ENCODE measurements around the gene AP3D1.

The AP3D1 gene

DNA sequence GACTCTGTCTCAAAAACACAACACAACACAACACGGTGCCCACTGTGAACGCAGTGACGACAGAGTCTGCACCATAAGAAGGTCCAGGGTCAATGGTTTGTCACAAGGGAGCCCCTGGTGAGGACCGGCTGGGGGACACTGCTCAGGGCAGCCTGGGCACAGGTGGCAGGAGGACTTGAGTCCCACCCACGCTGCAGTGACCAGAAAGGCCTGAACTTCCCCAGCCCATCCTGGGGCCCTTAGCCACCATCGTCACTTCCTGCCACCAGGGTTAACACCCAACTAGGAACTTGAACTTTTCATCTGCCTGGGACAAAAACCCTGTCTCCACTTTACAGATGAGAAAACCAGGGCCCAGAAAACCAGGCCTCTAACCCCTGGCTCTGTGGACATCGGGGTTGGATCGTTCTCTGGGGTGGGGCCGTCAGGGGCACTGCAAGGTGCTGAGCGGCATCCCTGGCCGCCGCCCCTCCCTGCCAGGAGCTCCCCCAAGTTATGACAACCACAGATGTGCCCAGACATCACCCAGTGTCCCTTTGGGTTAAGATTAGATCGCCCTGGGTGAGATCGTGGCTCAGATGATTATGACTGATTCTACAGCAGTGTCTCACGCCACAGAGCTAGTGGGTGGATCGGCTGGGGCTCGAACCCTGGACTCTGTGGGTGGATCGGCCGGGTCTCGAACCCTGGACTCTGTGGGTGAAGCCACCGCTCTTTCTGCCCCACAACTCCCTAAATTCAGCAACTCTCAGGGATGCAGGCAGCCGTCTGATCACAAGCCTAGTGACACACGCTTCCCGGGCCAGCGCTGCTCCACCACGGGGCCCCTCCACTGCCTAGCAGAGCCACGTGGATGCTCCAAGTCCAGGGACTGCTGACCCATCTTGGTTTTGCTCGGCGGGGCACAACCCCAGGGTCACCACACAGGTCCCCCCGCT lies 69.2 kb downstream of the AP3D1 start:
- no peak for DNase-seq

- DNase-seq = no peak
Measured at GRCh38 chr19:2080336-2080988, 70.9 kb downstream of the AP3D1 start.

- no peak for DNase-seq
Measured at GRCh38 chr19:2079865-2080301, 71.5 kb downstream of the AP3D1 start.

DNA sequence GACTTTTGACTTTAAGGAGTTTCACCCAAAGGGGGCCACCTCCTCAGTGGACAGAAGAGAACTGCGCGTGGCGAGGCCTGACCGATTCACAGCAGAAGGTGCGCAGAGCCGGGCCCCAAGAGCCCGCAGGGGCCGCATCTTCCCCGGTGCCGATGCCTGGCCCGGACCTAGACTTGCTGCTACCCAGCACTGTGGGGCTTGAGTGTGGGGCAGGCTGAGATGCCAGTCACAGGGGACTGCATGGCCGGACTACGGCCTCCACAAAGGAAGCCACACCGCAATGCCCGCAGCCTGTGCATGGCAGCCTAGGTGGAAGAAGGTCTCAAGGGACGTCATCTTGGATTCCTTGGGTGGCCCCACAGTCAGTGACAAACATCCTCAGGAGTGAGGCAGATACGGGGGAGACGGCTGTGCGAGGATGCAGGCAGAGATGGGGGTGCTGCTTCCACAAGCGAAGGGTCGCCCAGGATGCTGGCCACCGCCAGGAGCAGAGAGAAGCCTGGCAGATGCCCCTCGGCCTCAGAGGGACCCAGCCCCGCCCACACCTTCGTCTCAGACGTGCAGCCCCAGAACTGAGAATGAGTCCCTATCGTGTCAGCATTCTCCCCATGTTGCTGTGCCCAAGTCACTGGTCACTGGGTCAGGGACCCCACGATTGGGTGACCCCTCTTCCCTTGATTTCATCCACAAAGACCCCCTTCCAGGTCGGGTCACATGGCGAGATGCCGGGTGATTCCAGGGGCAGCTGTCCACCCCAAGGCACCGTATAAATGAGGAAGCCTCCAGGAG lies 72.1 kb downstream of the AP3D1 start:
- DNase-seq = no peak

DNA sequence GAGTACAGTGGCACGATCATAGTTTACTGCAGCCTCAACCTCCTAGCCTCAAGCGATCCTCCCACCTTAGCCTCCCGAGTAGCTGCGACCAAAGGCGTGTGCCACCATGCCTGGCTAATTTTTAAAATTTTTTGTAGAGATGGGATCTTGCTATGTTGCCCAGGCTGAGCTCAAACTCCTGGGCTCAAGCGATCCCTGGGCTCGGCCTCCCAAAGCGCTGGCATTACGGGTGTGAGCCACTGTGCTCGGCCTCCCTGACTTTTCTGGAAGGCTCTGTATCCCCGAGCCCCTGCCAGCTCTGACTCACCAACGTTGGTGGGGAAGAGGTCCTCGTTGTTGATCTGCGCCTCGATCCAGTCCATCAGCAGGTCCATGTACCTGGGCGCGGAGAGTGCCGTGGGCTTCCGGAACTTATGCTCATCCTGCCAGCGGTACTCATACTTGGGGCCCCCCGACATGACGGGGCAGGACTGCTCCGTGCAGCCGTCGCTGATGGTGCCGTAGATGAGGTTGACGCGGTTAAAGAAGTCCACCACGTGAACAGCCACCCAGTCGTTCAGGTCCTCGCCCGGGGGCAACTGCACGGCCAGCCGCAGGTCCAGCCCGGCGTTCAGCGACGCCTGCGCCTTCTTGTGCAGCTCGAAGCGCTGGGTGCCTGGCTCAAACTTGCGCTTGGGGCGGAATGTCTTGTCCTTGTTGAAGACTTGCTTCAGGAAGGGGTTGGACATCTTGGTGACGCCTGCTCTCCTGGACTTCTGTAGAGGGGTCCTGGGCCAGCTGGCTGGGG lies 73.3 kb downstream of the AP3D1 start:
- no peak for DNase-seq

GRCh38 chr19:2077398-2077797 lies 74.0 kb downstream of the AP3D1 start:
- no peak for DNase-seq

- DNase-seq = no peak
Measured at GRCh38 chr19:2076526-2076944, 74.8 kb downstream of the AP3D1 start.

GRCh38 chr19:2072757-2073551 lies 78.4 kb downstream of the AP3D1 start:
- DNase-seq = no peak

- DNase-seq = no peak
Measured at GRCh38 chr19:2070986-2071673, 80.2 kb downstream of the AP3D1 start.

DNA sequence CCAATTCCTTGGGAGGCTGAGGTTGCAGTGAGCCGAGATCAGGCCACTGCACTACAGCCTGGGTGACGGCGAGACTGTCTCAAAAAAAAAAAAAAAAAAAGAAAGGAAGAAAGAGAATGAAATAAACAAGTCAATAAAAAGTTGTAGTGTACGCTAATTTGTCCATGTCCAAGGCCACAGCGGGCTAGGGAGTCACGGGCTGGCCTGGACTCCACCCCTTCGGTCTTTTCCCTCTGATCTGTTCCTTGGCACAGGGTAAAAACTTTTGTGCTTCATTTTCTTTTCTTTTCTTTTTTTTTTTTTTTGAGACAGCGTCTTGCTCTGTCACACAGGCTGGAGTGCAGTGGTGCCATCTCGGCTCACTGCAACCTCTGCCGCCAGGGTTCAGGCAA lies 80.9 kb downstream of the AP3D1 start:
- no peak for DNase-seq

- peak in 1 of 2 experiments; percentile 45 for DNase-seq
Measured at GRCh38 chr19:2064788-2065524, 86.4 kb downstream of the AP3D1 start.

GRCh38 chr19:2064395-2064787 lies 87.0 kb downstream of the AP3D1 start:
- DNase-seq = no peak

GRCh38 chr19:2063824-2064223 lies 87.5 kb downstream of the AP3D1 start:
- DNase-seq = no peak

GRCh38 chr19:2062770-2063169 lies 88.6 kb downstream of the AP3D1 start:
- no peak for DNase-seq

DNA sequence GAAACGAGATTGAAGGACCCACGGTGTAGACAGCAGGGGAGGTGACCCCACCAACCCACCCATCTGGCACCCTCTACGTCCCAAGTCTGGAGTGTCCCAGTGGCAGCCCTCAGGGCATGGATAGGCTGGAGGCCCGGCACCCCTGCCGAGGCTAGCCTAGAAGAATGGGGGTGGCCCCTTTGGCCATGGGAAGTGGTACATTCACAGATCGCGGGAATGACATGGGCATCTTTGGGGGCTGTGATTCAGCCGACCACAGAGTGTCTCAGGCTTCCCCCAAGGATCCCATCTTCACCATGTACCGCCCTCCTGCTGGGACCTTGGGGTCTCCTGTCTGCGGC lies 89.0 kb downstream of the AP3D1 start:
- no peak for DNase-seq

- peak; percentile 99 to 100 for DNase-seq
Measured at GRCh38 chr19:2061495-2062388, 89.6 kb downstream of the AP3D1 start.

- DNase-seq = no peak
Measured at GRCh38 chr19:2060884-2061494, 90.4 kb downstream of the AP3D1 start.

DNA sequence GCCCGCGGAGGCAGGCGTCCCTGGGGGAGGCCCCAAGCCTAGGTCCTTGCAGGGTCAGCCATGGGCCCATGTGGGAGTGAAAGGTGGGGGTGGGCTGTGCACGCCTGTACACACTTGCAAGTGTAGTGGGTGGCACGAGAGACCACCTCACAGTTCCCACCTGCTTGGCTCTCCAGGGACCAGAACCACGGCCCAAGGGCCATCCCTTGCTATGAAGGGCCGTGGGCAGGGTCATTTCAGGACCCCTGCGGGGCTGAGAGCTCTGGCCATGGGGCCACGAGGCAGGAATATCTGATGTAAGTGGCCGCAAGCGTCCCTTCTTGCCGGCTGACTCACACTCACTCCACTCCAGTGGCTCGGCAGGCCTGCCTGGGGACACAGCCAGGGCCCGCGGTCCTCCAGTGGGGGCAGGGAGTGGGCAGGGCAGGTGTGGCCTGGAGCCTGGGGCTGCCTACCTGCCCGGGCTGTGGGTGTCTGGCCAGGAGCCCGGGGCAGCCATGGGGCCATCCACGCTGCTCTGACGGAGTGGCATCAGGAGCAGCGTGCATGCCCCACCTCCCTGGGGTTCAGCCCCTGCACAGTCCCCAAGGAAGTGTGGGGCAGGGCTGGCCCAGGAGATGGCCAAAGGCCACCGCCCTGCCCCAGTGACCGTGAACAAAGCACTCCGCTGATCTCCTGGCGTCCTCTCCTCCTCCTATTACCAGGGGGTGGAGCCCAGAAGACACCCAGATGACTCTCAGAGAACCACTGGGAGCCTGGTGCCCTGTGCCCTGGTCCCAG lies 91.8 kb downstream of the AP3D1 start:
- DNase-seq = no peak

Data from NCI-H446 (cell line).